Endothelial cell of umbilical vein (primary cell): ENCODE measurements around the gene GRIA1. TPM values are rescaled to one million over a fixed set of nuclear protein-coding genes. Genes with fewer than 3 reads are reported as not detected.

Experiments
- BruUV-seq: library from RNA; stranded (reverse); fragments of 400-500 nt; replicated peaks from 2 replicates; lab custom pipeline; 2021; lab: Mats Ljungman, UMichigan
- CTCF ChIA-PET: fragments of 300-600, 350-600 bp; sonication (Branson Sonifier 250); formaldehyde crosslinking; loops from one replicate; lab custom pipeline; 2021; ENCODE audit warnings: antibody characterized with exemption, inconsistent platforms; lab: Charles Lee
- POLR2A ChIA-PET: fragments of 300-600, 350-600 bp; sonication (Branson Sonifier 250); formaldehyde crosslinking; loops from one replicate; lab custom pipeline; 2021; ENCODE audit warnings: antibody characterized with exemption, inconsistent platforms; lab: Charles Lee
- DNase-seq: peaks from one replicate; pipeline ENCODE4 v3.0.0-alpha.2; 2011; ENCODE audit warnings: low read depth, low spot score
- FAIRE-seq: peaks from 2 replicates; lab custom pipeline; 2011; peaks lifted over from hg19 to GRCh38; lab: Jason Lieb, UNC
- H2AFZ ChIP-seq: 2 replicates; pipeline ENCODE4 v1.6.0; 2012; ENCODE audit warnings: low read depth, low read length, control low read depth, inconsistent platforms
- H3K27ac ChIP-seq: 2 replicates; pipeline ENCODE4 v1.5.1; 2011; ENCODE audit warnings: low read depth, mild to moderate bottlenecking, control low read depth, low read length, moderate library complexity; ENCODE audit not compliant: insufficient read depth
- H3K27me3 ChIP-seq, 2 experiments: 2 replicates each; pipeline versions ENCODE4 v1.6.0 to v1.6.1; 2011; ENCODE audit warnings: low read length in 2 of 2, mixed read lengths in 1 of 2; ENCODE audit not compliant: control insufficient read depth in 2 of 2, insufficient read depth in 2 of 2
- H3K36me3 ChIP-seq, 2 experiments: 2 replicates in 1 of 2; 3 replicates in 1 of 2; pipeline ENCODE4 v1.5.1; 2011; ENCODE audit warnings: low read length in 2 of 2, mild to moderate bottlenecking in 1 of 2, moderate library complexity in 1 of 2; ENCODE audit not compliant: control insufficient read depth in 2 of 2, insufficient read depth in 2 of 2; ENCODE audit errors: extremely low read depth in 1 of 2
- H3K4me1 ChIP-seq: 3 replicates; pipeline ENCODE4 v1.5.1; 2011; ENCODE audit warnings: mild to moderate bottlenecking, low read length; ENCODE audit not compliant: control insufficient read depth, insufficient read depth; ENCODE audit errors: extremely low read depth
- H3K4me2 ChIP-seq: 2 replicates; pipeline ENCODE4 v1.6.1; 2011; ENCODE audit warnings: low read length, control low read depth, mixed read lengths; ENCODE audit not compliant: insufficient read depth
- H3K4me3 ChIP-seq, 3 experiments: fragments of 200-600 bp in 1 of 3; sonication (generic), shearing (Covaris generic) in 1 of 3; replicated peaks in 1 of 3; 2 replicates each; pipeline ENCODE4 v1.5.1; 2011 to 2016; ENCODE audit warnings: control low read depth in 3 of 3, low read length in 3 of 3, mild to moderate bottlenecking in 2 of 3, inconsistent platforms in 1 of 3, low read depth in 1 of 3, moderate library complexity in 1 of 3; ENCODE audit not compliant: insufficient read depth in 1 of 3
- H3K79me2 ChIP-seq: 2 replicates; pipeline ENCODE4 v1.6.0; 2012; ENCODE audit warnings: low read length, inconsistent platforms; ENCODE audit not compliant: control insufficient read depth, insufficient read depth
- H3K9ac ChIP-seq: replicated peaks from 2 replicates; pipeline ENCODE3; 2011; ENCODE audit warnings: low read length, control low read depth; ENCODE audit not compliant: insufficient read depth; ENCODE audit errors: extremely low read depth
- H3K9me1 ChIP-seq: replicated peaks from 3 replicates; pipeline ENCODE4 v1.6.0; 2011; ENCODE audit warnings: mild to moderate bottlenecking, low read length; ENCODE audit not compliant: control insufficient read depth, insufficient read depth; ENCODE audit errors: extremely low read depth
- H3K9me3 ChIP-seq: replicated peaks from 2 replicates; pipeline ENCODE4 v1.5.1; 2012; ENCODE audit warnings: low read length, inconsistent platforms; ENCODE audit not compliant: control insufficient read depth, insufficient read depth
- H4K20me1 ChIP-seq: replicated peaks from 2 replicates; pipeline ENCODE3; 2011; ENCODE audit warnings: mild to moderate bottlenecking, low read length; ENCODE audit not compliant: control insufficient read depth, insufficient read depth; ENCODE audit errors: extremely low read depth
- CTCF ChIP-seq, 2 donors: IDR thresholded peaks; 1 replicate in 1 of 2; 2 replicates in 1 of 2; pipeline ENCODE4 v1.5.1; 2011; ENCODE audit warnings: low read length in 2 of 2, mild to moderate bottlenecking in 2 of 2, moderate library complexity in 2 of 2, control low read depth in 1 of 2, inconsistent platforms in 1 of 2, low read depth in 1 of 2; ENCODE audit not compliant: insufficient read depth in 1 of 2; ENCODE audit errors: extremely low read depth in 1 of 2
- EZH2 ChIP-seq: IDR thresholded peaks from 2 replicates; pipeline ENCODE4 v1.6.1; 2012; ENCODE audit warnings: borderline replicate concordance, low read depth, mild to moderate bottlenecking, moderate library complexity, low read length, inconsistent platforms; ENCODE audit not compliant: severe bottlenecking
- GATA2 ChIP-seq: IDR thresholded peaks from 2 replicates; pipeline ENCODE4 v1.7.0; 2011; ENCODE audit warnings: low read depth, mild to moderate bottlenecking, moderate library complexity, mixed read lengths, low read length; ENCODE audit not compliant: insufficient read length, insufficient read depth
- JUN ChIP-seq: IDR thresholded peaks from 2 replicates; pipeline ENCODE4 v1.6.1; 2011; ENCODE audit warnings: borderline replicate concordance, low read depth; ENCODE audit not compliant: insufficient read length, insufficient read depth
- POLR2A ChIP-seq: IDR thresholded peaks from 2 replicates; pipeline ENCODE4 v1.6.1; 2012; ENCODE audit warnings: low read depth, mild to moderate bottlenecking, control low read depth, low read length
- POLR2AphosphoS5 ChIP-seq: IDR thresholded peaks from 2 replicates; pipeline ENCODE4 v1.6.1; 2012; ENCODE audit warnings: low read depth, mild to moderate bottlenecking, control low read depth, low read length, moderate library complexity; ENCODE audit not compliant: insufficient read depth
- dilution Hi-C: fragments of 300-500 bp; cut with MboI; formaldehyde crosslinking; loops from one replicate; pipeline ENCODE4 v1.15.0; 2019; ENCODE audit warnings: low sequenced_read_pairs; ENCODE audit not compliant: extremely low pct_ligation_motif_present
- intact Hi-C: fragments of 100-400 bp; cut with micrococcal nuclease; formaldehyde crosslinking; loops from one replicate; pipeline ENCODE4 v1.10.0; 2022
- polyA plus RNA-seq, 4 experiments: library from polyadenylated mRNA; depleted of rRNA in 3 of 4; stranded (reverse) in 3 of 4; unstranded in 1 of 4; fragments of >200 nt; gene quantifications; 2 replicates each; pipeline versions ENCODE4 v1.2.1 to v1.2.3, GENCODE V29; 2011 to 2012; ENCODE audit warnings: missing spikeins in 1 of 4
- total RNA-seq: library from RNA; stranded (reverse); gene quantifications from 2 replicates; pipeline ENCODE4 v1.2.3, GENCODE V29; 2021

GRIA1 gene
- total and polyA plus RNA-seq, 2 donors (not counting 3 experiments of a cell fraction or from before 2014, with no cell fraction given) = not detected

GRCh38 chr5:153696256-153696655 lies 205.8 kb downstream of the GRIA1 start:
- no peaks in the 10 kb centered on the region for H3K4me1 ChIP-seq

GRCh38 chr5:153699035-153699434 lies 208.6 kb downstream of the GRIA1 start:
- Histone ChIP-seq H3K9me3 (no peaks in the 10 kb centered on the region), H3K27me3 (no peaks in the 10 kb centered on the region), H3K27ac (no peak overlapping the region), H2AFZ (no peak overlapping the region), H3K9me1 (no peaks in the 10 kb centered on the region), H3K4me3 (no peak overlapping the region), H4K20me1 (no peaks in the 10 kb centered on the region), H3K79me2 (no peaks in the 10 kb centered on the region), H3K9ac (no peak overlapping the region), H3K4me1 (no peaks in the 10 kb centered on the region), H3K4me2 (no peak overlapping the region), H3K36me3 (no peaks in the 10 kb centered on the region)
- CTCF ChIA-PET = no interaction called here
- TF ChIP-seq GATA2 (no peak), POLR2AphosphoS5 (no peak), JUN (peak; percentile 4), CTCF (IDR thresholded peaks at IDR 0.05; ENCODE audit: extremely low read depth in 1 of 2, insufficient read depth in 1 of 2, low read depth in 1 of 2, low read length in 2 of 2) (no peak), POLR2A (no peak), EZH2 (no peak)
- intact Hi-C loops = no loop called here
- FAIRE-seq (no peak), DNase-seq (no peak)
- dilution Hi-C loops = no loop called here
- POLR2A ChIA-PET = no interaction called here
- no TSS peak for BruUV-seq

More at GRCh38 chr5:153696256-153696655, 205.8 kb downstream of the GRIA1 start:
- dilution Hi-C loops = no loop called here
- FAIRE-seq (no peak), DNase-seq (no peak)
- Histone ChIP-seq H2AFZ (no peak overlapping the region), H3K4me3 (no peak overlapping the region), H3K79me2 (no peaks in the 10 kb centered on the region), H3K36me3 (no peaks in the 10 kb centered on the region), H3K27ac (no peak overlapping the region), H3K9ac (no peak overlapping the region), H4K20me1 (no peaks in the 10 kb centered on the region), H3K27me3 (no peaks in the 10 kb centered on the region), H3K4me2 (no peak overlapping the region), H3K9me1 (no peaks in the 10 kb centered on the region), H3K9me3 (no peaks in the 10 kb centered on the region)
- CTCF ChIA-PET = no interaction called here
- intact Hi-C loops = no loop called here
- BruUV-seq = no TSS peak
- TF ChIP-seq JUN = no peak
- TF ChIP-seq CTCF (IDR thresholded peaks at IDR 0.05; ENCODE audit: extremely low read depth in 1 of 2, insufficient read depth in 1 of 2, low read depth in 1 of 2, low read length in 2 of 2) = no peak
- TF ChIP-seq POLR2AphosphoS5 = no peak
- POLR2A ChIA-PET = no interaction called here
